ENCODE results near the gene SLC17A7. TPM values are rescaled to one million over a fixed set of nuclear protein-coding genes. Genes with fewer than 3 reads are reported as not detected.

SLC17A7 gene
- total and polyA plus RNA-seq, 9 of the 15 experiments (the other 6 are each of a cell fraction or from before 2014, with no cell fraction given): 1.1 to 15.7 (median 2.4) TPM

DNA sequence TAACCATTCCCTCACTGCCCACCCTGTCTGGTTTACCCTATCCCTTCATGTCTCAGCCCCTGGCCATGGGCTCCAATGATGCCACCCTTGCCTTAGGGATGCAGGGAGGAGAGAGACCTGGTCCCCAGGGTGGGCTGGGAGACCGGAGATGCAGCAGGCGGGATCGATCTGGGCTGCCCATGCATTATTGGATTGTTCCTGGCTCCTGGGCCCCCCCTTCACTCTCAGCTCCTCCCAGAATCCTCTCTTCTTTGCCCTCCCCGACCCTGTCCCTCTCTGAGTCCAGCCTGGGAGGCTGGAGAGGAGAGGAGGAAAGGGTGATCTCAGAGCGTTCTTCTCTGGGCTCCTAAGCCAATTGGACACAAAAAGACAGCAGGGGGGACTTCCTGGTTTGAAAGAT is 47.4 kb downstream of the SLC17A7 start:
- H3K9me3 ChIP-seq (replicated peaks; ENCODE audit: control insufficient read depth, insufficient read depth, low read depth, low read length): no peaks in the 10 kb centered on the region
- FAIRE-seq: no peak
- ChIA-PET CTCF (ENCODE audit: low intra/inter-chr PET ratio) (interaction anchor here (0.7 to 4.4 kb wide), 2 partner anchors 50 to 57 kb away, joined by 3 to 59 read pairs; no protein-coding TSS in a partner anchor), POLR2A (interaction anchor here (0.5 to 1.2 kb wide), 3 partner anchors 10 to 74 kb away, joined by 3 read pairs; no protein-coding TSS in a partner anchor)
- H3K27ac ChIP-seq (ENCODE audit: extremely low read depth, low read depth, low read length): no peak overlapping the region
- H3K4me3 ChIP-seq: no peak overlapping the region
- peak in 1 of 4 experiments; percentile 5 for DNase-seq (ENCODE audit: extremely low read depth in 1 of 4, low spot score in 3 of 4)
- no peaks in the 10 kb centered on the region for H3K36me3 ChIP-seq (ENCODE audit: control insufficient read depth, insufficient read depth, low read length)
- no TSS peak for BruUV-seq (replicated peaks)
- no peaks in the 10 kb centered on the region for H3K27me3 ChIP-seq (ENCODE audit: control insufficient read depth in 2 of 2, insufficient read depth in 2 of 2, low read length in 2 of 2)
- ATAC-seq: no peak
- H3K79me2 ChIP-seq (ENCODE audit: control insufficient read depth, insufficient read depth, low read length): no peaks in the 10 kb centered on the region
- no peak overlapping the region for H3K4me2 ChIP-seq (ENCODE audit: insufficient read depth, low read length)
- no peak for TF ChIP-seq DDX20 (tag; IDR thresholded peaks at IDR 0.05; ENCODE audit: low read depth)
- TF ChIP-seq FOXK1 (CRISPR knock-in tag; IDR thresholded peaks at IDR 0.05; ENCODE audit: borderline replicate concordance): no peak
- no peak for TF ChIP-seq RBM22 (IDR thresholded peaks at IDR 0.05; ENCODE audit: low read depth, low read length, poor library complexity, severe bottlenecking)
- no peak for TF ChIP-seq MTA3 (IDR thresholded peaks at IDR 0.05; ENCODE audit: borderline replicate concordance)
- TF ChIP-seq ZNF324 (CRISPR knock-in tag; IDR thresholded peaks at IDR 0.05): no peak
- no peak for TF ChIP-seq ZKSCAN8 (CRISPR knock-in tag; IDR thresholded peaks at IDR 0.05)
- no peak for TF ChIP-seq ZNF239 (CRISPR knock-in tag; IDR thresholded peaks at IDR 0.05)
- no peak for TF ChIP-seq HDAC8 (tag; IDR thresholded peaks at IDR 0.05)
- no peak for TF ChIP-seq ZNF395 (CRISPR knock-in tag; IDR thresholded peaks at IDR 0.05)
- TF ChIP-seq GTF2A2 (tag; IDR thresholded peaks at IDR 0.05): no peak
- no peak for TF ChIP-seq BCOR (IDR thresholded peaks at IDR 0.05)
- no peak for TF ChIP-seq ZNF436 (CRISPR knock-in tag; IDR thresholded peaks at IDR 0.05)
- no peak for TF ChIP-seq ZNF23 (CRISPR knock-in tag; IDR thresholded peaks at IDR 0.05)
- no peak for TF ChIP-seq ZC3H11A (IDR thresholded peaks at IDR 0.05; ENCODE audit: low read depth, low read length)
- TF ChIP-seq, protein P1, sequence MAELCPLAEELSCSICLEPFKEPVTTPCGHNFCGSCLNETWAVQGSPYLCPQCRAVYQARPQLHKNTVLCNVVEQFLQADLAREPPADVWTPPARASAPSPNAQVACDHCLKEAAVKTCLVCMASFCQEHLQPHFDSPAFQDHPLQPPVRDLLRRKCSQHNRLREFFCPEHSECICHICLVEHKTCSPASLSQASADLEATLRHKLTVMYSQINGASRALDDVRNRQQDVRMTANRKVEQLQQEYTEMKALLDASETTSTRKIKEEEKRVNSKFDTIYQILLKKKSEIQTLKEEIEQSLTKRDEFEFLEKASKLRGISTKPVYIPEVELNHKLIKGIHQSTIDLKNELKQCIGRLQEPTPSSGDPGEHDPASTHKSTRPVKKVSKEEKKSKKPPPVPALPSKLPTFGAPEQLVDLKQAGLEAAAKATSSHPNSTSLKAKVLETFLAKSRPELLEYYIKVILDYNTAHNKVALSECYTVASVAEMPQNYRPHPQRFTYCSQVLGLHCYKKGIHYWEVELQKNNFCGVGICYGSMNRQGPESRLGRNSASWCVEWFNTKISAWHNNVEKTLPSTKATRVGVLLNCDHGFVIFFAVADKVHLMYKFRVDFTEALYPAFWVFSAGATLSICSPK (IDR thresholded peaks at IDR 0.05; ENCODE audit: borderline replicate concordance): no peak
- no peak for TF ChIP-seq ZNF445 (CRISPR knock-in tag; IDR thresholded peaks at IDR 0.05; ENCODE audit: low read depth)
- no peak for TF ChIP-seq MAFG (tag; conservative IDR thresholded peaks at IDR 0.05)
- no peak for TF ChIP-seq NR2C2 (CRISPR knock-in tag; IDR thresholded peaks at IDR 0.05)
- TF ChIP-seq NR2C2 (tag; IDR thresholded peaks at IDR 0.05): no peak
- TF ChIP-seq L3MBTL2 (IDR thresholded peaks at IDR 0.05): no peak
- H3K9ac ChIP-seq (ENCODE audit: insufficient read depth in 1 of 2, low read depth in 2 of 2, low read length in 2 of 2): no peak overlapping the region
- intact Hi-C loops (cut with micrococcal nuclease): loop anchor here (2.0 kb wide), 1 partner anchor 37 kb away; no protein-coding TSS in a partner anchor
- H2AFZ ChIP-seq (ENCODE audit: low read depth, low read length): no peak overlapping the region
- no peaks in the 10 kb centered on the region for H4K20me1 ChIP-seq (replicated peaks; ENCODE audit: control insufficient read depth, insufficient read depth, low read length)
- in situ Hi-C loops (cut with MboI): loop anchor here (5.0 kb wide), 1 partner anchor 43 kb away; no protein-coding TSS in a partner anchor
- H3K4me1 ChIP-seq (replicated peaks in 1 of 2; ENCODE audit: control insufficient read depth in 2 of 2, insufficient read depth in 2 of 2, low read length in 2 of 2): peaks cover 7 to 44% of the 10 kb centered on the region in 2 experiments; a peak in 4 of 5 replicates
- H3K9me1 ChIP-seq (ENCODE audit: control insufficient read depth, insufficient read depth, low read length): no peaks in the 10 kb centered on the region
- WGBS (ENCODE audit: insufficient coverage, low coverage, missing lambda C conversion rate): 34% methylated on average over 5 of the region's 5 CpGs
